Measurements from ENCODE around the gene GNAI2.

GNAI2 gene

DNA sequence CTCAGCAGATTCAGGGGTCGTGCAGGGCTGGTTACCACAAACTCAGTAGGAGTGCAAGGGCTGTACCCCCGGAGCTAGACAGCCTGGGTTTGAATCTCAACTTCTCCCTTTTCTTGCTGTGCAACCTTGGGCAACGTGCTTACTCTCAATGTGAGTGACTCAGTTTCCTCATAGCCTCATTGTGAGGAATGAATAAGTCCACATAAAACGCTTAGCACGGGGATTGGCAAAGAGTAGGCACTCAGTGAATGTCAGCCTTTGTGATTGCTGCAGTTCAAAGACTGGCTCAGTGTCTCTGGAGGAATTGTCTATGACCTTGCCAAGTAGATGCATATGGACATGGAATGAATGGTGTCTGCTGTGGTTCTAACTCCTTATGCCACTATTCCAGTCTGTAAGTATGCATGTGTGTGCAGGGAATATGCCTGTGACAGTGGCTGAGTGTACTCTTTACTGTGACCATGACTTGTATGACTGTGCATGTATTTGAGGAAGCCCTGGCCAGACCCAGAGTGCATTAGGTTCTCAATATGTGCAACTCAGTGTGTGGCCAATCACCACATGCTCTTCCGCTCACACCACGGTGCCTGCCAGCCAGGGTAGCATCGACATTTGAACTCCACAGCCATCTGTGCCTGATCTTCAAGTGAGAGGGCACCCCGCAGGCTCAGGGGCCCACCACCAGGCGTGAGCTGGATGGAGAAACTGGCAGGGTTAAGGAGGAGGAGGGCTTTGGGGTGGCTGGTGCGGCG, 64.1 kb downstream of the GNAI2 start:
- no peak for DNase-seq

DNA sequence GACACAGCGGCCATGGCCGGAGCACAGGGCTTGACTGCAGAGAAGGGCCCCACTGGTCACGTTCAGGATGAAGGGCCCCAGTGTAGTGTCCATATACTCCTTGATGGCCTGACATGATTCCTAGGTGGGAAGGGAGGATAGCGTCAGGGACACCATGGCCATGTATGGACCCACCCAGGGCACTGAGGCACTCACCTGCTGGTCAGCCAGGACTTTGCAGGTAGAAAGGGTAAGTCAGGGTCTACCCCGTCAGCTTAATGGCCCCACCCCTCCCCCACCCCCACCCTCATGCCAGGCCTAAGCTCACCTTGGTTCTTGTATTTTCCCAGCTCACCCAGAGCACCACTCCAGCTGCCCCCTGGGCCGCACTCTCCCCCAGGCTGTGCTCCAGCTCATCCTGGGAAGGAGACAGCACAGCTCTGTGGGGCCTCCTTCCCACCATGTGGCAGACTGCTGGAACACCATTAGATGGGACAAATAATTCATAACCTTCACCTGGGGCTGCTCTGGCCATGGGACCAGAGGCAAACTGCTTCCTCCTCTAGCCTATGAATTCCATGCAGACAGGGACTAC, 64.8 kb downstream of the GNAI2 start:
- DNase-seq = no peak

DNA sequence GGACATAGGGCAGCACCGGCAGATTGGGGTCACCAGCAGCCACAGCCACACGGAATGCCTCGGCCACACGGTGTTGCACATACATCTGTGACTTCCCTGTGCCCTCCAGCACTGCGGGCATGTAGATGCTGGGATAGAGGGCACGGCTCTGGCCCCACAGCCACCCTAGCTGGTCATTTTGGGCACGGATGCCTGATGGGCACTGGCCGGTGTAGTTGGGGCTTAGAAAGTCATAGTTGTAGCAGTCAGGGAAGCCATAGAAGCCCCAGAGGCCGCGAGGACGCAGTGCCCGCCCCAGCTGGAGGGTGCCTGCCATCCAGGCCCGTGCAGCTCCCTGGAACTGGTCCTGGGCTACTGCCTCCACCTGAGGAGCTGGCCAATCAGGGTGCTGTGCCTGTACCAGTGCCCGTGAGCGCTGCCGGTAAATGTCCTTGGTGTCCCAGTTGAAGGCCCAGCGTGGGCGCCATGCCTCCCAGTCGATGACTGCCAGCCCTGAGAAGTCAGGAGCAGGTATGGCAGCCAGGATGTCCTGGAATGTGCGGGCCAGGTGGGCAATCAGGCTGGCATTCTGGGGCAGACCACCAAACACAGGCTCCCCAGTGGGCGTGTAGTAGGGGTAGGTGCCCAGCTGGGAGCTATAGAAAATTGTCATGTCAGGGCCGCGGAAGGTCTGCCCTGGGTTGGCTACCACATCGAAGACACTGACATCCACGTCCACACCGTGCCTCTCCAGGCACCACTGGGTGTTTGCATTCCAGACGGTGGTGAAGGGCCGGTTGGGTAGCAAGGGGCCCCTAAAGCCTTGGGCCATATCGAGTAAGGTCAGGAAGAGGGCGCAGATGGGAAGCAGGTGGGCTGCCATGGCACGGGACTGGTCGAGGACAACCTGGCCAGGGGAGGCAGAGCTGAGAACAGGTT, 66.3 kb downstream of the GNAI2 start:
- DNase-seq = no peak

DNA sequence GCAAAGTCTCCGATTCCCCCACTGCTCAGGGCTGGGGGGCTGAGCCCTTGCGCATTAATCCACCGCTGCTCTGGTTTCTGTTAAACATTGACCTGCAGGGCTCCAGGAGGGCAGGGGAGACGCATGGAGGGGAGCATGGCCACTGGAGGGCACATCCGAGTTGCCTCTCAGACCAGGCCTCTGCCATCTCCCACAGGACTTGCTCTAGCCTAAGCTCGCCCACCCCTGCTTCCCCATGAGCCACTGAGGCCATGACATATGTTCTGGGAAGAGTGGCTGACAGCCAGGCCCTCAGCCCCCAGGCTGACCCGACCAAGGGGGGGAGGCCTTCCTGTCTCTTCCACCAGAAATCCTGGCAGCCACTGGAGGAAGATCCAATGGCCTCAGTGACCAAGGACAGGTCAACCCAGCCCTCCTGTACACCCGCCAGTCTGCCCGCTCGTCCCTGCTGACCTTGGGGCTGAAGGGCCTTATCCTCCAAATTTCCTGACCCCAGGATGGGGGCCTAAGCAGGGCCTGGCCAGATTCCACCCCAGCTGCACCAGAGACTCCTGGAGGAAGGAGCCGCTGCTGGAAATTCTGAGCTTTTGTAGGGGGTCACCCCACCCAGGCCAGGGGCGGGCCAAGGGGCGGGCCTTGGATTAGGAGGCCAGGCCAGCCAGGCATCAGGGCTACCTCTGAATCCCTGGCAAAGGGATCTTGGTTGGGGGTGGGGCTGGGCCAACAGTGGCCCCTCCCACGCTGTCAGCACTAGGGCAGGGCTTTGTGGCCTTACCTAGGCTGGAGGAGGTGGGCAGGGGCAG, 67.2 kb downstream of the GNAI2 start, which contains the start of gene HYAL1:
HYAL1 (minus strand) TSS at position 562 of the 803 bp plus-strand sequence. CDS start 618 bp downstream, outside the sequence.
- DNase-seq = no peak

DNA sequence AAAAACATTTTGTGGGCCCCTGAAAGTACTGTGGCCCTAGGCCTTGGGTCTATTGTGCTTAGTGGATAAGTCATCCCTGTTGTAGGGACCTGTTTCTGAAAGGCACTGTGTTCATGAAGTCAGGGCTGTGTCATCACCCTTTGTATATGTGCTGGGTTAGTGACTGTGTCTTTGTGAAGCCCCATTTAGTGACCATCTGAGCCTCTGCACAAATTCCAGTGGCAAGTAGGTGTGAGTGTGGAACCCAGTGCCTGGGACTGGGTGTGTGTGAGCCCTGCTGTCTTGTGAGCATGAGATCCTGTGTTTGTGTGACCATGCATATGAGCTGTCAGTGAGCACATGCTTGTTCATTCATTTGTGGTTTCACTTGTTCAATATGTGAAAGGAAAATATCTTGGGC, 68.6 kb downstream of the GNAI2 start:
- no peak for DNase-seq

All from EL (cell line).